Thyroid gland (tissue), 4 donors: ENCODE results near the gene DVL2.

ENCODE experiments used
- POLR2A ChIP-seq, 2 donors: fragments of 450-650 bp; IDR thresholded peaks; one replicate each; pipeline ENCODE4 v1.6.1; 2017; ENCODE audit warnings: antibody characterized with exemption in 2 of 2, mild to moderate bottlenecking in 2 of 2, moderate library complexity in 1 of 2
- TF ChIP-seq, protein P1 (sequence below), 6 experiments: fragments of 200-600 bp in 3 of 6; fragments of 450-650 bp in 3 of 6; sonication (generic) in 3 of 6; IDR thresholded peaks; one replicate each; pipeline ENCODE4 v1.5.1; 2016 to 2019; ENCODE audit warnings: antibody characterized with exemption in 6 of 6, mild to moderate bottlenecking in 2 of 6, inconsistent platforms in 1 of 6, moderate library complexity in 1 of 6

- TF ChIP-seq, protein P1, sequence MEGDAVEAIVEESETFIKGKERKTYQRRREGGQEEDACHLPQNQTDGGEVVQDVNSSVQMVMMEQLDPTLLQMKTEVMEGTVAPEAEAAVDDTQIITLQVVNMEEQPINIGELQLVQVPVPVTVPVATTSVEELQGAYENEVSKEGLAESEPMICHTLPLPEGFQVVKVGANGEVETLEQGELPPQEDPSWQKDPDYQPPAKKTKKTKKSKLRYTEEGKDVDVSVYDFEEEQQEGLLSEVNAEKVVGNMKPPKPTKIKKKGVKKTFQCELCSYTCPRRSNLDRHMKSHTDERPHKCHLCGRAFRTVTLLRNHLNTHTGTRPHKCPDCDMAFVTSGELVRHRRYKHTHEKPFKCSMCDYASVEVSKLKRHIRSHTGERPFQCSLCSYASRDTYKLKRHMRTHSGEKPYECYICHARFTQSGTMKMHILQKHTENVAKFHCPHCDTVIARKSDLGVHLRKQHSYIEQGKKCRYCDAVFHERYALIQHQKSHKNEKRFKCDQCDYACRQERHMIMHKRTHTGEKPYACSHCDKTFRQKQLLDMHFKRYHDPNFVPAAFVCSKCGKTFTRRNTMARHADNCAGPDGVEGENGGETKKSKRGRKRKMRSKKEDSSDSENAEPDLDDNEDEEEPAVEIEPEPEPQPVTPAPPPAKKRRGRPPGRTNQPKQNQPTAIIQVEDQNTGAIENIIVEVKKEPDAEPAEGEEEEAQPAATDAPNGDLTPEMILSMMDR (IDR thresholded peaks at IDR 0.05): no peak
- TF ChIP-seq POLR2A (IDR thresholded peaks at IDR 0.05): no peak
Measured at GRCh38 chr17:7184091-7184488, 50.2 kb downstream of the DVL2 start.
